CD4-positive, alpha-beta T cell (primary cell): ENCODE results near the gene SDK1. TPM values are rescaled to one million over a fixed set of nuclear protein-coding genes. Genes with fewer than 3 reads are reported as not detected.

Experiments used
- ATAC-seq: fragments of 200-7000 bp; cut with Tn5 transposase; one replicate; pipeline ENCODE4 v1.10.0; 2022; ENCODE audit warnings: mild to moderate bottlenecking; ENCODE audit not compliant: poor library complexity
- CTCF ChIA-PET: fragments of 350-600 bp; sonication (Branson Sonifier 250); formaldehyde crosslinking; loops from one replicate; lab custom pipeline; 2021; ENCODE audit warnings: antibody characterized with exemption, inconsistent platforms; lab: Charles Lee
- POLR2A ChIA-PET: fragments of 350-600 bp; sonication (Branson Sonifier 250); formaldehyde crosslinking; loops from one replicate; lab custom pipeline; 2021; ENCODE audit warnings: antibody characterized with exemption, inconsistent platforms; lab: Charles Lee
- DNase-seq, 14 experiments: peaks; one replicate each; pipeline ENCODE4 v3.0.0-alpha.2; 2013 to 2020; ENCODE audit warnings: mixed read lengths in 2 of 14
- H3K27ac ChIP-seq, 2 donors: one replicate each; pipeline versions ENCODE4 v1.5.1 to v1.7.0; 2013; ENCODE audit warnings: low read length in 2 of 2, low read depth in 1 of 2, mild to moderate bottlenecking in 1 of 2
- H3K27me3 ChIP-seq, 2 experiments: 1 replicate in 1 of 2; 2 replicates in 1 of 2; pipeline versions ENCODE4 v1.6.1 to v1.7.0; 2013; ENCODE audit warnings: low read length in 2 of 2, control low read depth in 1 of 2, mild to moderate bottlenecking in 1 of 2, moderate library complexity in 1 of 2; ENCODE audit not compliant: insufficient read depth in 2 of 2, control insufficient read depth in 1 of 2
- H3K36me3 ChIP-seq: one replicate; pipeline ENCODE4 v1.6.1; 2013; ENCODE audit warnings: low read length, control low read depth; ENCODE audit not compliant: insufficient read depth
- H3K4me1 ChIP-seq: one replicate; pipeline ENCODE4 v1.6.1; 2013; ENCODE audit warnings: low read length, control low read depth; ENCODE audit not compliant: insufficient read depth
- H3K4me3 ChIP-seq: one replicate; pipeline ENCODE4 v1.5.1; 2013; ENCODE audit warnings: mild to moderate bottlenecking, low read length, moderate library complexity
- H3K9me3 ChIP-seq, 2 experiments: 1 replicate in 1 of 2; 2 replicates in 1 of 2; pipeline versions ENCODE4 v1.6.1 to v1.7.0; 2013; ENCODE audit warnings: low read length in 2 of 2, mild to moderate bottlenecking in 2 of 2, control low read depth in 1 of 2, moderate library complexity in 1 of 2; ENCODE audit not compliant: control insufficient read depth in 1 of 2, insufficient read depth in 1 of 2
- H3K27ac Mint-ChIP-seq: one replicate; pipeline ENCODE4 v1.8.0; 2020; ENCODE audit warnings: mixed read lengths
- H3K27me3 Mint-ChIP-seq: one replicate; pipeline ENCODE4 v1.8.0; 2021; ENCODE audit warnings: mixed read lengths
- H3K36me3 Mint-ChIP-seq: one replicate; pipeline ENCODE4 v1.8.0; 2021; ENCODE audit warnings: low read depth, mixed read lengths
- H3K4me1 Mint-ChIP-seq: one replicate; pipeline ENCODE4 v1.8.0; 2021; ENCODE audit warnings: low read depth, mixed read lengths
- H3K4me3 Mint-ChIP-seq: one replicate; pipeline ENCODE4 v1.8.0; 2020; ENCODE audit warnings: mild to moderate bottlenecking, mixed read lengths
- H3K9me3 Mint-ChIP-seq: one replicate; pipeline ENCODE4 v1.8.0; 2020; ENCODE audit warnings: mixed read lengths
- intact Hi-C, 2 experiments: fragments of 100-400 bp; cut with DNase I in 1 of 2; cut with micrococcal nuclease in 1 of 2; formaldehyde crosslinking; loops; one replicate each; pipeline versions ENCODE4 v1.15.1 to v1.9.0; 2023 to 2025; cut with DNase I, micrococcal nuclease
- total RNA-seq, 174 experiments: library from RNA in 2 of 174; stranded (reverse) in 2 of 174; gene quantifications; one replicate each; pipeline ENCODE4 v1.2.3 and lab custom pipeline; 2021 to 2026
- TF ChIP-seq, protein P1 (sequence below): fragments of 200-600 bp; IDR thresholded peaks from one replicate; pipeline ENCODE4 v1.8.0; 2022; ENCODE audit warnings: antibody characterized with exemption, mild to moderate bottlenecking

The SDK1 gene
- total RNA-seq, 2 experiments from 2014 or later, result 1.1 to 1.3 TPM

DNA sequence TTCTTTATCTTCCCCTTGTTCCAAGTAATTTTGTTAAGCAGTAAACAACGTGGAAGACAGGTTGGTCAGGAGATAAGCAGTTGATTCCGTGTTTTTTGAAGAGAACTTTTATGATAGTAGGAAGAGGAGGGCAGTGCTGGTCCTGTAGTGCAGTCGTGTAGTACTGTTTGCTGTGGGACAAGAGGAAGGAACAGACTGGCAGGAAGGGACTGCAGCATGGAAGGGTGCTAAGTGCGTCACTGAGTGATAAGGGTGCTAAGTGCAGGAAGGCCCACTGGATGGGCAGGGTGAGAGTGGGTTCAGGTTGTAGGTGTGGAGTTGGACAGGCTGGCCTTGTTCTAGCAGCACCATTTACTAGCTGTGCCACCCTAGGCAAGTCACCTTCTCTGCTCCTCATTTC lies 125.0 kb downstream of the SDK1 start:
- Histone ChIP-seq H3K27ac (no peak overlapping the region), H3K4me3 (no peak overlapping the region), H3K27me3 (no peaks in the 10 kb centered on the region), H3K36me3 (no peaks in the 10 kb centered on the region), H3K9me3 (no peaks in the 10 kb centered on the region), H3K4me1 (no peaks in the 10 kb centered on the region)
- H3K27me3 Mint-ChIP-seq, result no peaks in the 10 kb centered on the region
- no peak overlapping the region for H3K27ac Mint-ChIP-seq
- H3K9me3 Mint-ChIP-seq, result no peaks in the 10 kb centered on the region
- no peak for DNase-seq
- peaks cover 4% of the 10 kb centered on the region for H3K4me1 Mint-ChIP-seq
- intact Hi-C loops, result loop anchor here in 1 of 2 experiments (5.0 kb wide), 1 partner anchor 36 kb away; no protein-coding TSS in a partner anchor
- TF ChIP-seq, protein P1, sequence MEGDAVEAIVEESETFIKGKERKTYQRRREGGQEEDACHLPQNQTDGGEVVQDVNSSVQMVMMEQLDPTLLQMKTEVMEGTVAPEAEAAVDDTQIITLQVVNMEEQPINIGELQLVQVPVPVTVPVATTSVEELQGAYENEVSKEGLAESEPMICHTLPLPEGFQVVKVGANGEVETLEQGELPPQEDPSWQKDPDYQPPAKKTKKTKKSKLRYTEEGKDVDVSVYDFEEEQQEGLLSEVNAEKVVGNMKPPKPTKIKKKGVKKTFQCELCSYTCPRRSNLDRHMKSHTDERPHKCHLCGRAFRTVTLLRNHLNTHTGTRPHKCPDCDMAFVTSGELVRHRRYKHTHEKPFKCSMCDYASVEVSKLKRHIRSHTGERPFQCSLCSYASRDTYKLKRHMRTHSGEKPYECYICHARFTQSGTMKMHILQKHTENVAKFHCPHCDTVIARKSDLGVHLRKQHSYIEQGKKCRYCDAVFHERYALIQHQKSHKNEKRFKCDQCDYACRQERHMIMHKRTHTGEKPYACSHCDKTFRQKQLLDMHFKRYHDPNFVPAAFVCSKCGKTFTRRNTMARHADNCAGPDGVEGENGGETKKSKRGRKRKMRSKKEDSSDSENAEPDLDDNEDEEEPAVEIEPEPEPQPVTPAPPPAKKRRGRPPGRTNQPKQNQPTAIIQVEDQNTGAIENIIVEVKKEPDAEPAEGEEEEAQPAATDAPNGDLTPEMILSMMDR, result no peak
- ATAC-seq, result no peak
- H3K36me3 Mint-ChIP-seq, result no peaks in the 10 kb centered on the region
- ChIA-PET POLR2A (no interaction called here), CTCF (no interaction called here)
- H3K4me3 Mint-ChIP-seq, result no peak overlapping the region

DNA sequence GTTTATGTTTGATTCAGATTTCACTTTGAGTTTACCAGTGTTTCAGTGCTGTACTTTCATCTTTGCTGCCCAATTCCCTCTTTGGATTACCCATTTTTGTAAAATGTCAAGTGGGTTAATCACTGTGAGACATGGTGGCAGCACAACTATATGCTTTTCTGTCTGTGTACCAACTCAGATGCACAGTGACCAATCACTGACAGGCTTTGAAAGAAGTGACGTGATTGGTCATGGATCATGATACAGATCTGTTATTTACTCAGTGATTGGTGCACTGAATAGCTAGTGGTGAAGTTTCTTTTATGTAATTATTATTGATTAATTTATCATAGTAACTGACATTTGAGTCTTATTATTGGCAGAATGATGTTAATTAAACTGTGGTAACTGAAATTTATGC lies 126.9 kb downstream of the SDK1 start:
- POLR2A ChIA-PET, result no interaction called here
- H3K4me1 ChIP-seq, result no peaks in the 10 kb centered on the region
- Mint-ChIP-seq H3K4me1 (peaks cover 4% of the 10 kb centered on the region), H3K4me3 (peak overlapping the region; percentile 31), H3K27ac (no peak overlapping the region), H3K36me3 (no peaks in the 10 kb centered on the region), H3K27me3 (no peaks in the 10 kb centered on the region), H3K9me3 (no peaks in the 10 kb centered on the region)
- intact Hi-C loops, result loop anchor here in 1 of 2 experiments (5.0 kb wide), 1 partner anchor 34 kb away; no protein-coding TSS in a partner anchor
- TF ChIP-seq, protein P1, result no peak
- DNase-seq (peak in 3 of 14 experiments; percentile 1 to 22 (median 12)), ATAC-seq (no peak)
- CTCF ChIA-PET, result interaction anchor here (1.4 kb wide), 1 partner anchor 17 kb away, joined by 3 read pairs; no protein-coding TSS in a partner anchor
- H3K4me3 ChIP-seq, result no peak overlapping the region
- no peak overlapping the region for H3K27ac ChIP-seq
- no peaks in the 10 kb centered on the region for H3K36me3 ChIP-seq
- no peaks in the 10 kb centered on the region for H3K9me3 ChIP-seq
- no peaks in the 10 kb centered on the region for H3K27me3 ChIP-seq

DNA sequence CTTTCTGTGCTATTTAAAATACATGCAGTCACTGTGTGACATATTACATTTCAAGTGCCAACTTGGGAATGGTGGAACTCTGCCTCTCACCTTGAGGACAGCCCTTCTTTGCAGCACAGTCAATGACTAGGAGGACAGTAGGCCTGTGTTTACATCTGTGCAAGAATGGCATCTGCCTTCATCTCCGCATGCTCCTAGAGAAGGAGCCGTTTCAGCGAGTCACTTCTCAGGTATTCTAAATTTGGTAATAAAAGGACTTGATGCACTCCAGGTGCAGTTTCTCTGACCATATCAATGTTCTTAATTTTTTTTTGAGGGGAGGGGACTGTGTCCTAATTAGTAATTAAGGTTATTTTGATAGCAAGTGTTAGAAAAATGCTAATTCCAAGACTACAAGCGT lies 128.9 kb downstream of the SDK1 start:
- H3K27me3 ChIP-seq, result no peaks in the 10 kb centered on the region
- no peak for ATAC-seq
- no peak overlapping the region for H3K27ac ChIP-seq
- ChIA-PET CTCF (no interaction called here), POLR2A (no interaction called here)
- Mint-ChIP-seq H3K4me3 (no peak overlapping the region), H3K4me1 (peaks cover 4% of the 10 kb centered on the region), H3K9me3 (no peaks in the 10 kb centered on the region), H3K27me3 (no peaks in the 10 kb centered on the region), H3K36me3 (no peaks in the 10 kb centered on the region), H3K27ac (no peak overlapping the region)
- DNase-seq, result no peak
- H3K4me1 ChIP-seq, result no peaks in the 10 kb centered on the region
- intact Hi-C loops, result loop anchor here in 1 of 2 experiments (5.0 kb wide), 1 partner anchor 32 kb away; no protein-coding TSS in a partner anchor
- H3K36me3 ChIP-seq, result no peaks in the 10 kb centered on the region
- H3K4me3 ChIP-seq, result no peak overlapping the region
- TF ChIP-seq, protein P1, result no peak
- no peaks in the 10 kb centered on the region for H3K9me3 ChIP-seq
